ENCODE results near the gene PHLDB3. TPM values are rescaled to one million over a fixed set of nuclear protein-coding genes. Genes with fewer than 3 reads are reported as not detected.

PHLDB3 gene
- total and polyA plus RNA-seq, 12 donors, result 4.0 to 10.0 (median 5.7) TPM

GRCh38 chr19:43483281-43483680 is 21.3 kb downstream of the PHLDB3 start:
- intact Hi-C loops (cut with DNase I), result no loop called here
- no peak for TF ChIP-seq CTCF (IDR thresholded peaks at IDR 0.05)
- no peaks in the 10 kb centered on the region for H3K27me3 ChIP-seq
- no peaks in the 10 kb centered on the region for H3K9me3 ChIP-seq
- whole genome bisulfite sequencing, 2 donors, result 95 to 97% methylated on average over 6 of the region's 6 CpGs
- peaks cover 0 to 5% (median 0%) of the 10 kb centered on the region in 9 donors for H3K4me1 ChIP-seq
- H3K27ac ChIP-seq, result no peak overlapping the region
- H3K4me3 ChIP-seq, result no peak overlapping the region
- DNase-seq (no peak), ATAC-seq (no peak)
- H3K36me3 ChIP-seq, result peaks cover 0 to 11% (median 0%) of the 10 kb centered on the region in 9 donors

- intact Hi-C loops (cut with DNase I), result no loop called here
- DNase-seq, result no peak
- no peak for TF ChIP-seq CTCF (IDR thresholded peaks at IDR 0.05)
- no peak for ATAC-seq
- peaks cover 0 to 19% (median 0%) of the 10 kb centered on the region in 9 donors for H3K36me3 ChIP-seq
- no peaks in the 10 kb centered on the region for H3K9me3 ChIP-seq
- H3K27ac ChIP-seq, result no peak overlapping the region
- H3K27me3 ChIP-seq, result no peaks in the 10 kb centered on the region
- H3K4me1 ChIP-seq, result peaks cover 0 to 4% (median 0%) of the 10 kb centered on the region in 9 donors
- 87 to 89% methylated on average over 4 of the region's 4 CpGs for WGBS, 2 donors
- no peak overlapping the region for H3K4me3 ChIP-seq
Measured at GRCh38 chr19:43482193-43482592, 22.4 kb downstream of the PHLDB3 start.

GRCh38 chr19:43481701-43482100 is 22.8 kb downstream of the PHLDB3 start:
- DNase-seq (no peak), ATAC-seq (no peak)
- Histone ChIP-seq H3K27ac (no peak overlapping the region), H3K4me1 (no peaks in the 10 kb centered on the region), H3K27me3 (no peaks in the 10 kb centered on the region), H3K4me3 (no peak overlapping the region), H3K36me3 (peaks cover 0 to 19% (median 0%) of the 10 kb centered on the region in 9 donors), H3K9me3 (no peaks in the 10 kb centered on the region)
- TF ChIP-seq CTCF (IDR thresholded peaks at IDR 0.05), result no peak
- WGBS, 2 donors, result 83 to 84% methylated on average over 6 of the region's 6 CpGs
- intact Hi-C loops (cut with DNase I), result no loop called here

- no peak for DNase-seq
- WGBS, 2 donors, result 94 to 100% methylated on average over 3 of the region's 3 CpGs
Measured at GRCh38 chr19:43480574-43480973, 24.0 kb downstream of the PHLDB3 start.

More at GRCh38 chr19:43480574-43480973, 24.0 kb downstream of the PHLDB3 start:
- Histone ChIP-seq H3K36me3 (peaks cover 0 to 19% (median 0%) of the 10 kb centered on the region in 9 donors), H3K4me1 (peaks cover 0 to 4% (median 3%) of the 10 kb centered on the region in 9 donors), H3K4me3 (no peak overlapping the region), H3K27ac (no peak overlapping the region), H3K9me3 (no peaks in the 10 kb centered on the region), H3K27me3 (no peaks in the 10 kb centered on the region)
- intact Hi-C loops (cut with DNase I), result no loop called here
- TF ChIP-seq CTCF (IDR thresholded peaks at IDR 0.05), result no peak
- no peak for ATAC-seq
